OCI-LY1 (cell line): ENCODE data around the gene ZNF609.

ENCODE experiments used
- H2AFZ ChIP-seq: fragments of 200-600 bp; sonication (generic), shearing (Covaris generic); 2 replicates; pipeline ENCODE4 v1.6.0; 2014; ENCODE audit warnings: antibody characterized with exemption, mild to moderate bottlenecking, low read length
- H3F3A ChIP-seq: fragments of 200-600 bp; sonication (generic), shearing (Covaris generic); 2 replicates; pipeline ENCODE4 v1.6.0; 2014; ENCODE audit warnings: mild to moderate bottlenecking, antibody characterized with exemption, low read length, moderate library complexity; ENCODE audit not compliant: insufficient read depth
- H3K27ac ChIP-seq: fragments of 200-600 bp; sonication (generic); 2 replicates; pipeline ENCODE4 v1.5.1; 2014; ENCODE audit warnings: low read length, mixed run types, mild to moderate bottlenecking, low read depth; ENCODE audit not compliant: poor library complexity, severe bottlenecking
- H3K27me3 ChIP-seq: fragments of 200-600 bp; sonication (generic); 2 replicates; pipeline ENCODE4 v1.6.0; 2014; ENCODE audit warnings: antibody characterized with exemption, mild to moderate bottlenecking, low read length, moderate library complexity; ENCODE audit not compliant: insufficient read depth
- H3K36me3 ChIP-seq: fragments of 200-600 bp; sonication (generic); 2 replicates; pipeline ENCODE4 v1.6.1; 2014; ENCODE audit warnings: mild to moderate bottlenecking, antibody characterized with exemption, low read length, moderate library complexity, mixed read lengths; ENCODE audit not compliant: insufficient read depth
- H3K4me1 ChIP-seq: fragments of 200-600 bp; sonication (generic); 2 replicates; pipeline ENCODE4 v1.5.1; 2014; ENCODE audit warnings: mild to moderate bottlenecking, low read length, moderate library complexity; ENCODE audit not compliant: insufficient read depth, severe bottlenecking
- H3K4me2 ChIP-seq: fragments of 200-600 bp; sonication (generic), shearing (Covaris generic); 2 replicates; pipeline ENCODE4 v1.6.1; 2014; ENCODE audit warnings: low read length
- H3K4me3 ChIP-seq: fragments of 200-600 bp; sonication (generic); 2 replicates; pipeline ENCODE4 v1.5.1; 2014; ENCODE audit warnings: low read length, low read depth, mild to moderate bottlenecking, mixed read lengths; ENCODE audit not compliant: poor library complexity, severe bottlenecking
- H3K79me2 ChIP-seq: fragments of 200-600 bp; shearing (Covaris generic); 2 replicates; pipeline ENCODE4 v1.6.1; 2016; ENCODE audit warnings: mixed run types, low read length, mixed read lengths; ENCODE audit not compliant: insufficient read depth
- H3K9ac ChIP-seq: fragments of 200-600 bp; sonication (generic), shearing (Covaris generic); 2 replicates; pipeline ENCODE4 v1.6.1; 2014; ENCODE audit warnings: mild to moderate bottlenecking, low read length, mixed read lengths
- H3K9me2 ChIP-seq: fragments of 200-600 bp; sonication (generic), shearing (Covaris generic); 2 replicates; pipeline ENCODE4 v1.6.1; 2014; ENCODE audit warnings: low read depth, mild to moderate bottlenecking, low read length, mixed read lengths
- H3K9me3 ChIP-seq: fragments of 200-600 bp; shearing (Covaris generic); 2 replicates; pipeline ENCODE4 v1.6.1; 2014; ENCODE audit warnings: low read length, mixed read lengths
- H4K20me1 ChIP-seq: fragments of 200-600 bp; sonication (generic), shearing (Covaris generic); 2 replicates; pipeline ENCODE4 v1.6.0; 2016; ENCODE audit warnings: mild to moderate bottlenecking, low read length; ENCODE audit not compliant: insufficient read depth
- EZH2 ChIP-seq: fragments of 200-600 bp; sonication (generic), shearing (Covaris generic); IDR thresholded peaks from 2 replicates; pipeline ENCODE4 v1.8.0; 2017; ENCODE audit warnings: borderline replicate concordance, mixed run types, mild to moderate bottlenecking, antibody characterized with exemption, low read length, moderate library complexity, mixed read lengths
- TF ChIP-seq, protein P1 (sequence below): fragments of 200-600 bp; sonication (generic), shearing (Covaris generic); IDR thresholded peaks from 2 replicates; pipeline ENCODE4 v1.5.1; 2017; ENCODE audit warnings: mild to moderate bottlenecking, antibody characterized with exemption, low read length, moderate library complexity, mixed read lengths

Gene ZNF609

GRCh38 chr15:64560501-64560900, 100.1 kb downstream of the ZNF609 start:
- TF ChIP-seq EZH2: no peak
- TF ChIP-seq, protein P1, sequence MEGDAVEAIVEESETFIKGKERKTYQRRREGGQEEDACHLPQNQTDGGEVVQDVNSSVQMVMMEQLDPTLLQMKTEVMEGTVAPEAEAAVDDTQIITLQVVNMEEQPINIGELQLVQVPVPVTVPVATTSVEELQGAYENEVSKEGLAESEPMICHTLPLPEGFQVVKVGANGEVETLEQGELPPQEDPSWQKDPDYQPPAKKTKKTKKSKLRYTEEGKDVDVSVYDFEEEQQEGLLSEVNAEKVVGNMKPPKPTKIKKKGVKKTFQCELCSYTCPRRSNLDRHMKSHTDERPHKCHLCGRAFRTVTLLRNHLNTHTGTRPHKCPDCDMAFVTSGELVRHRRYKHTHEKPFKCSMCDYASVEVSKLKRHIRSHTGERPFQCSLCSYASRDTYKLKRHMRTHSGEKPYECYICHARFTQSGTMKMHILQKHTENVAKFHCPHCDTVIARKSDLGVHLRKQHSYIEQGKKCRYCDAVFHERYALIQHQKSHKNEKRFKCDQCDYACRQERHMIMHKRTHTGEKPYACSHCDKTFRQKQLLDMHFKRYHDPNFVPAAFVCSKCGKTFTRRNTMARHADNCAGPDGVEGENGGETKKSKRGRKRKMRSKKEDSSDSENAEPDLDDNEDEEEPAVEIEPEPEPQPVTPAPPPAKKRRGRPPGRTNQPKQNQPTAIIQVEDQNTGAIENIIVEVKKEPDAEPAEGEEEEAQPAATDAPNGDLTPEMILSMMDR: no peak
- Histone ChIP-seq H4K20me1 (no peaks in the 10 kb centered on the region), H3K36me3 (peaks cover 11% of the 10 kb centered on the region; the same call in 1 of the 2 replicates), H3K9me2 (no peaks in the 10 kb centered on the region), H3K9ac (no peak overlapping the region), H3K27ac (no peak overlapping the region), H2AFZ (no peak overlapping the region), H3F3A (no peaks in the 10 kb centered on the region), H3K4me3 (no peak overlapping the region), H3K9me3 (no peaks in the 10 kb centered on the region), H3K79me2 (peaks cover 37% of the 10 kb centered on the region; the same call in 1 of the 2 replicates), H3K4me2 (no peak overlapping the region), H3K4me1 (peaks cover 7% of the 10 kb centered on the region), H3K27me3 (no peaks in the 10 kb centered on the region)

GRCh38 chr15:64560998-64561397, 100.6 kb downstream of the ZNF609 start:
- Histone ChIP-seq H3K79me2 (peaks cover 37% of the 10 kb centered on the region; the same call in 1 of the 2 replicates), H3K9ac (no peak overlapping the region), H3F3A (no peaks in the 10 kb centered on the region), H3K36me3 (peaks cover 11% of the 10 kb centered on the region; the same call in 1 of the 2 replicates), H4K20me1 (no peaks in the 10 kb centered on the region), H3K9me3 (no peaks in the 10 kb centered on the region), H2AFZ (no peak overlapping the region), H3K27ac (no peak overlapping the region), H3K4me2 (no peak overlapping the region), H3K4me1 (peaks cover 9% of the 10 kb centered on the region), H3K27me3 (no peaks in the 10 kb centered on the region), H3K4me3 (no peak overlapping the region), H3K9me2 (no peaks in the 10 kb centered on the region)
- TF ChIP-seq EZH2: no peak
- TF ChIP-seq, protein P1: no peak

DNA sequence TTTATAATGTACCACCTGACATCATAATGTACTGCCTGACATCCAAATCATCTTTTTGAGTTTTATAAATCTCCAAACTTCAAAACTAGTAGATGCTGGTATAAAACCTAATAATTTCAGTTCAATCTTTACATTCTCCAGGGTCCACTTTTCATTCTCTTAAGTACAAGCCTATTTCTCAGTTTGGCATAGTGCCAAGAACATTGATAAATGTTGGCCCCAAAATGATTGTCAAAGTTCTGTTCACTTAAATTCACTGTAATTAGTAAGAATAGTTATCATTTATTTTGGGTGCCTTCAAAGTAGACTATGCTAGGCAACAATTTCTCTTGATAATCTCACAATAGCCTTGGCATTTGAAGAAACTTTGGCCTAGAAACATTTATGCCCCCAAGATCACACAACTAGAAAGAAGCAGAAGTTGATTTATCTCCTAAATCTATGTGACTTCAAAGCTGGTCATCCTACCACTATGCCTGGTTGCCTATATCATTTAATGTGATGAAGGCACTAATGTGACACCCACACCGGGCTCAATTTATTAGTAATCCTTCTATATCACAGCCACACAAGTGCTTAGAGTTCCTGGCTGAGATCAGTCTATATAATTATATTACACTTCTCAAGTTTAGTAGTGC, 101.7 kb downstream of the ZNF609 start:
- no peaks in the 10 kb centered on the region for H3K9me3 ChIP-seq
- H2AFZ ChIP-seq: no peak overlapping the region
- no peaks in the 10 kb centered on the region for H4K20me1 ChIP-seq
- no peak overlapping the region for H3K9ac ChIP-seq
- H3K27ac ChIP-seq: no peak overlapping the region
- H3K9me2 ChIP-seq: no peaks in the 10 kb centered on the region
- TF ChIP-seq, protein P1: no peak
- TF ChIP-seq EZH2: no peak
- no peak overlapping the region for H3K4me3 ChIP-seq
- H3K27me3 ChIP-seq: no peaks in the 10 kb centered on the region
- H3K4me2 ChIP-seq: no peak overlapping the region
- no peaks in the 10 kb centered on the region for H3F3A ChIP-seq
- peaks cover 11% of the 10 kb centered on the region; the same call in 1 of the 2 replicates for H3K36me3 ChIP-seq
- H3K79me2 ChIP-seq: peaks cover 29% of the 10 kb centered on the region; the same call in 1 of the 2 replicates
- peaks cover 18% of the 10 kb centered on the region for H3K4me1 ChIP-seq
